Osteoblast (primary cell): ENCODE measurements around the gene DBH. TPM values are rescaled to one million over a fixed set of nuclear protein-coding genes. Genes with fewer than 3 reads are reported as not detected.

ENCODE experiments used
- DNase-seq: peaks from one replicate; pipeline ENCODE4 v3.0.0; 2011; ENCODE audit warnings: low spot score, mixed read lengths; ENCODE audit not compliant: insufficient read length; ENCODE audit errors: missing footprints
- H2AFZ ChIP-seq: 2 replicates; pipeline ENCODE4 v1.6.0; 2011; ENCODE audit warnings: mild to moderate bottlenecking, low read length
- H3K27ac ChIP-seq: 2 replicates; pipeline ENCODE4 v1.5.1; 2011; ENCODE audit warnings: mild to moderate bottlenecking, low read depth, low read length, moderate library complexity
- H3K27me3 ChIP-seq: 2 replicates; pipeline ENCODE4 v1.6.0; 2012; ENCODE audit warnings: mild to moderate bottlenecking, control low read depth, inconsistent platforms, low read length, moderate library complexity; ENCODE audit not compliant: insufficient read depth
- H3K36me3 ChIP-seq: 2 replicates; pipeline ENCODE4 v1.5.1; 2011; ENCODE audit warnings: mild to moderate bottlenecking, low read length, control low read depth, moderate library complexity; ENCODE audit not compliant: insufficient read depth
- H3K4me1 ChIP-seq: 2 replicates; pipeline ENCODE4 v1.5.1; 2011; ENCODE audit warnings: mild to moderate bottlenecking, low read length, control low read depth, moderate library complexity; ENCODE audit not compliant: insufficient read depth
- H3K4me2 ChIP-seq: 2 replicates; pipeline ENCODE4 v1.6.0; 2011; ENCODE audit warnings: mild to moderate bottlenecking, low read length; ENCODE audit not compliant: insufficient read depth
- H3K4me3 ChIP-seq: fragments of 200-600 bp; sonication (generic); 3 replicates; pipeline ENCODE4 v1.5.1; 2012; ENCODE audit warnings: mild to moderate bottlenecking, low read length, inconsistent platforms; ENCODE audit not compliant: insufficient read depth
- H3K79me2 ChIP-seq: 2 replicates; pipeline ENCODE4 v1.6.0; 2012; ENCODE audit warnings: mild to moderate bottlenecking, low read length, control low read depth, inconsistent platforms; ENCODE audit not compliant: insufficient read depth
- H3K9me3 ChIP-seq: 2 replicates; pipeline ENCODE4 v1.5.1; 2011; ENCODE audit warnings: low read depth, low read length, control low read depth
- H4K20me1 ChIP-seq: 2 replicates; pipeline ENCODE4 v1.6.0; 2012; ENCODE audit warnings: mild to moderate bottlenecking, low read length, control low read depth; ENCODE audit not compliant: insufficient read depth
- CTCF ChIP-seq: IDR thresholded peaks from 2 replicates; pipeline ENCODE4 v1.5.1; 2011; ENCODE audit warnings: mild to moderate bottlenecking, low read depth, low read length, moderate library complexity; ENCODE audit errors: extremely low read depth
- total RNA-seq: library from RNA; depleted of rRNA; stranded (reverse); fragments of >200 nt; gene quantifications from 2 replicates; pipeline ENCODE4 v1.2.3, GENCODE V29; 2012

DBH gene
- total RNA-seq, 1 donor: not detected

GRCh38 chr9:133601746-133602145 is 34.4 kb upstream of the DBH start:
- no peaks in the 10 kb centered on the region for H3K36me3 ChIP-seq
- no peak overlapping the region for H3K4me3 ChIP-seq
- H3K27me3 ChIP-seq: peaks cover 12% of the 10 kb centered on the region
- no peak for TF ChIP-seq CTCF
- no peaks in the 10 kb centered on the region for H3K79me2 ChIP-seq
- H3K27ac ChIP-seq: no peak overlapping the region
- no peak overlapping the region for H2AFZ ChIP-seq
- no peaks in the 10 kb centered on the region for H4K20me1 ChIP-seq
- peak; percentile 63 for DNase-seq
- H3K4me1 ChIP-seq: no peaks in the 10 kb centered on the region
- H3K9me3 ChIP-seq: no peaks in the 10 kb centered on the region
- H3K4me2 ChIP-seq: no peak overlapping the region

GRCh38 chr9:133602277-133602676 is 33.9 kb upstream of the DBH start:
- no peak for TF ChIP-seq CTCF
- Histone ChIP-seq H3K4me1 (no peaks in the 10 kb centered on the region), H3K27me3 (peaks cover 18% of the 10 kb centered on the region), H3K79me2 (no peaks in the 10 kb centered on the region), H2AFZ (no peak overlapping the region), H3K27ac (no peak overlapping the region), H3K36me3 (no peaks in the 10 kb centered on the region), H3K9me3 (no peaks in the 10 kb centered on the region), H3K4me2 (no peak overlapping the region), H3K4me3 (no peak overlapping the region), H4K20me1 (no peaks in the 10 kb centered on the region)
- DNase-seq: no peak

- no peak overlapping the region for H3K4me2 ChIP-seq
- peaks cover under 1% of the 10 kb centered on the region for H4K20me1 ChIP-seq
- H3K79me2 ChIP-seq: no peaks in the 10 kb centered on the region
- no peak for TF ChIP-seq CTCF
- no peak overlapping the region for H2AFZ ChIP-seq
- no peak overlapping the region for H3K27ac ChIP-seq
- H3K36me3 ChIP-seq: no peaks in the 10 kb centered on the region
- peak; percentile 34 for DNase-seq
- no peaks in the 10 kb centered on the region for H3K4me1 ChIP-seq
- H3K4me3 ChIP-seq: no peak overlapping the region
- peaks cover 27% of the 10 kb centered on the region for H3K27me3 ChIP-seq
- no peaks in the 10 kb centered on the region for H3K9me3 ChIP-seq
Observed at GRCh38 chr9:133603135-133603927, 32.8 kb upstream of the DBH start.

- no peaks in the 10 kb centered on the region for H3K9me3 ChIP-seq
- peak; percentile 54 for DNase-seq
- no peaks in the 10 kb centered on the region for H3K79me2 ChIP-seq
- TF ChIP-seq CTCF: no peak
- peaks cover 2% of the 10 kb centered on the region for H4K20me1 ChIP-seq
- no peak overlapping the region for H2AFZ ChIP-seq
- H3K36me3 ChIP-seq: no peaks in the 10 kb centered on the region
- H3K27ac ChIP-seq: no peak overlapping the region
- H3K4me1 ChIP-seq: no peaks in the 10 kb centered on the region
- no peak overlapping the region for H3K4me3 ChIP-seq
- peaks cover 29% of the 10 kb centered on the region for H3K27me3 ChIP-seq
- H3K4me2 ChIP-seq: no peak overlapping the region
Observed at GRCh38 chr9:133604214-133604613, 31.9 kb upstream of the DBH start.
